ENCODE measurements around the gene DLG1. TPM values are rescaled to one million over a fixed set of nuclear protein-coding genes. Genes with fewer than 3 reads are reported as not detected.

Gene DLG1
- total RNA-seq, result 100 to 1,000 TPM; 103 to 150 (median 122) TPM

DNA sequence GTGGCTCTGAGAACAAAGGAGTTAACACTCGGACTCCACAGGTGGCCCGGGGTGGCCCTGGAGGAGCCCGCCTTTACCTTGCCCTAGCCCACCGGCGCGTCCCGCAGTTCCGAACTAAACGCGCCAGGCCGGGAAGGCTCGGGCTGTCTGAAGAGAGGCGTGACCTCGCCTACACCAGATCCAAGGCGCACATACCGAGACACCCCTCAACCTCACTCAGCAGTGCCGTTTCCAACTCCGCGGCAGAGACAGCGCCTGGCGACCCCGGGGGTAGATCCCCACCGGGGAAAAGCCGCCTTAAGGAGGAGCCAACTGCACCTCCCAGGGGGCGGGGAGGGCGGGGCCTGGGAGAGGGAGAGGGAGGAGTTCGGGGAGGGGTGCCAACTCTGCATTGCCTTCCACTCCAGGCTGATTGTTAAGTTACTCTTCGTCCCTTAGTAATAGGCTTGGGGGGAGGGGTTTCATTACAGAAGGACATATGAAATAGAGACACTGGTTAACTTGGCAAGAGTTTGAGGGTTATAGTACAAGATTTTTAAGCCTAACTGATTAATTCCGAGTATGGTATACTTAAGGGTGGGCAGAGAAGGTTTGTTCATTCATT lies at the start of gene DLG1:
Gene DLG1 (minus strand): TSS at position 272 of the 604 bp plus-strand sequence. CDS start 1,408 bp downstream, outside the sequence.
- H3K36me3 ChIP-seq, result peaks cover 0 to 16% (median 0%) of the 10 kb centered on the region in 3 donors
- peak; percentile 51 for DNase-seq
- no peaks in the 10 kb centered on the region for H3K9me3 ChIP-seq
- peak within 1 kb of the TSS; percentile 93 to 97 (median 95) for H3K27ac ChIP-seq
- peaks cover 6 to 63% (median 10%) of the 10 kb centered on the region in 3 donors for H3K4me1 ChIP-seq
- H3K27me3 ChIP-seq, result no peaks in the 10 kb centered on the region
- intact Hi-C loops (cut with DNase I), result no loop called here
- WGBS, 2 donors, result 0% methylated on average over 2 to 5 of the region's 29 CpGs
- TF ChIP-seq, protein P1, sequence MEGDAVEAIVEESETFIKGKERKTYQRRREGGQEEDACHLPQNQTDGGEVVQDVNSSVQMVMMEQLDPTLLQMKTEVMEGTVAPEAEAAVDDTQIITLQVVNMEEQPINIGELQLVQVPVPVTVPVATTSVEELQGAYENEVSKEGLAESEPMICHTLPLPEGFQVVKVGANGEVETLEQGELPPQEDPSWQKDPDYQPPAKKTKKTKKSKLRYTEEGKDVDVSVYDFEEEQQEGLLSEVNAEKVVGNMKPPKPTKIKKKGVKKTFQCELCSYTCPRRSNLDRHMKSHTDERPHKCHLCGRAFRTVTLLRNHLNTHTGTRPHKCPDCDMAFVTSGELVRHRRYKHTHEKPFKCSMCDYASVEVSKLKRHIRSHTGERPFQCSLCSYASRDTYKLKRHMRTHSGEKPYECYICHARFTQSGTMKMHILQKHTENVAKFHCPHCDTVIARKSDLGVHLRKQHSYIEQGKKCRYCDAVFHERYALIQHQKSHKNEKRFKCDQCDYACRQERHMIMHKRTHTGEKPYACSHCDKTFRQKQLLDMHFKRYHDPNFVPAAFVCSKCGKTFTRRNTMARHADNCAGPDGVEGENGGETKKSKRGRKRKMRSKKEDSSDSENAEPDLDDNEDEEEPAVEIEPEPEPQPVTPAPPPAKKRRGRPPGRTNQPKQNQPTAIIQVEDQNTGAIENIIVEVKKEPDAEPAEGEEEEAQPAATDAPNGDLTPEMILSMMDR (IDR thresholded peaks at IDR 0.05), result no peak
- peak in 2 of 4 donors; percentile 27 to 44 for TF ChIP-seq POLR2A (IDR thresholded peaks at IDR 0.05)
- peak within 1 kb of the TSS; percentile 75 to 96 (median 80) for H3K4me3 ChIP-seq

DNA sequence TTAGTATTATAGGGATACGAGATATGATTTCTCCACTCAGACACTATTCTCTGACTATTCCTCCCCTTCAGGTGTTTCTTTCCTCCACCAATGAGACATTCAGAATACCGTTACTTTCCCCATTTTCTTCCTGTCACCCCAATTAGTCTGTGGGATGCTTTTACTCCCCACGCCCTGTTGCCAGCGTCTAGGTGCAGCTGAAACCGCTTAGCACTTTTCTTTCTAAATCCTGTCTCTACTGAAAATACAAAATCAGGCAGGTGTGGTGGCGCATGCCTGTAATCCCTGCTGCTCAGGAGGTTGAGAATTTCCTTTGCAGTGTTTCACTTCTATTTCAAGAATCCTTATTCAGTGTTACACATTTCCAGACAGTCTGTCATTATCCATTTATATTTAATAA lies 49.6 kb upstream of the DLG1 start:
- H3K36me3 ChIP-seq, result no peaks in the 10 kb centered on the region
- no peaks in the 10 kb centered on the region for H3K27me3 ChIP-seq
- no peak for DNase-seq
- H3K4me3 ChIP-seq, result no peak overlapping the region
- 91 to 94% methylated on average over 6 of the region's 6 CpGs for WGBS, 2 donors
- intact Hi-C loops (cut with DNase I), result no loop called here
- TF ChIP-seq, protein P1 (IDR thresholded peaks at IDR 0.05), result no peak
- no peak for TF ChIP-seq POLR2A (IDR thresholded peaks at IDR 0.05)
- H3K27ac ChIP-seq, result no peak overlapping the region
- no peaks in the 10 kb centered on the region for H3K9me3 ChIP-seq
- peaks cover 0 to 15% (median 5%) of the 10 kb centered on the region in 3 donors for H3K4me1 ChIP-seq

DNA sequence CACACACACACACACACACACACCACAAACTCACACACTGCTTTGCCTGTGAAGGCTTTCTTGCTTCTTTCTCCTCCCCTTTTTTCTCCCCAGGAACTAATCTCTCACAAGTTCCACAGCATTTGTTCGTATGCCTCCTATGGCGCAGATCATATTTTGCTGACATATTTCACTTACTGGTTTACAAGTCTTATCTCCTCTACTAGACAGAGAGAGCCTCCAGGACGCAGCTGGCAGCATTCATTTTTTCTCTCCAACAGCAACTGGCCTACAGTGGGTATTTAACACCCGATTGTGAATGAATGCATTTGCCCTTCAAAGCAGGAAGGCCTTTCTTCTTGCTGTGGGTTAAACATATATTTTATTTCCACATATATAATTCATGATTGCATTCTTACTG lies 47.0 kb upstream of the DLG1 start:
- DNase-seq, result no peak
- H3K36me3 ChIP-seq, result no peaks in the 10 kb centered on the region
- intact Hi-C loops (cut with DNase I), result no loop called here
- H3K4me3 ChIP-seq, result no peak overlapping the region
- WGBS, 2 donors, result 74 to 84% methylated on average over 4 of the region's 4 CpGs
- H3K27me3 ChIP-seq, result no peaks in the 10 kb centered on the region
- H3K27ac ChIP-seq, result no peak overlapping the region
- no peaks in the 10 kb centered on the region for H3K9me3 ChIP-seq
- TF ChIP-seq POLR2A (IDR thresholded peaks at IDR 0.05), result no peak
- TF ChIP-seq, protein P1 (IDR thresholded peaks at IDR 0.05), result no peak
- peaks cover 0 to under 1% (median 0%) of the 10 kb centered on the region in 3 donors for H3K4me1 ChIP-seq

DNA sequence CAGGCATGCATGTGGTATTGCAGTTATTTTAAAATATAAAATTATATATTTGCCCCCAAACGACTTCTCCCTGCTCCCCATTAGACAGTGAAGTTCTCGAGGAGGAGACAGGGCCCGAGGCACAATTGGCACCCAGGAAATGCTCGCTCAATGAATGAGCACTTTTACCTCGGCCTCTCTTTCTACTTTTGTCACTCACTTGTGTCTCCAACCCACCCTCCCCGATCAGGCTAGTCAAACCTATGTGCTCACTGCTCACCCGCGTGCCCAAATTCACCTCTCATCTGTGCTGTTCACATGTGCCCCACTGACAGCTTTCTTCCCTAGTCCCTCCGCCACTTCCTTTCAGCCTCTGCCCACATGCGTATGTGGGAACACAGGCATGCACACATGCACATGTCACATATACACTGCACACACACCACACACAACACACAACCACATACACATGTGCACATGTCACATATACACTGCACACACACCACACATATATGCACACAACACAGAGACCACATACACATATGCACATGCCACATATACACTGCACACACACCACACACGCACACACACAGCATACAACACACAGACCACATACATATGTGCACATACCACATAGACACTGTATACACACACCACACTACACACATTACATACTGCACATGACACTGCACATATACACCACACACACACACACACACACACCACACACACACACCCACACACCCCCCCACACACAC lies 46.3 kb upstream of the DLG1 start:
- 87 to 88% methylated on average over 11 of the region's 11 CpGs for WGBS, 2 donors

More for the DNA sequence above, 46.3 kb upstream of the DLG1 start:
- DNase-seq, result no peak
- H3K4me1 ChIP-seq, result peaks cover 0 to 7% (median 2%) of the 10 kb centered on the region in 3 donors
- H3K9me3 ChIP-seq, result no peaks in the 10 kb centered on the region
- no peaks in the 10 kb centered on the region for H3K27me3 ChIP-seq
- TF ChIP-seq, protein P1 (IDR thresholded peaks at IDR 0.05), result no peak
- no peak for TF ChIP-seq POLR2A (IDR thresholded peaks at IDR 0.05)
- no peak overlapping the region for H3K4me3 ChIP-seq
- H3K27ac ChIP-seq, result no peak overlapping the region
- intact Hi-C loops (cut with DNase I), result no loop called here
- no peaks in the 10 kb centered on the region for H3K36me3 ChIP-seq
